Measurements from ENCODE around the gene MPPED1.

MPPED1 gene

GRCh38 chr22:43504068-43504467 is 92.3 kb downstream of the MPPED1 start:
- no peak for DNase-seq

DNA sequence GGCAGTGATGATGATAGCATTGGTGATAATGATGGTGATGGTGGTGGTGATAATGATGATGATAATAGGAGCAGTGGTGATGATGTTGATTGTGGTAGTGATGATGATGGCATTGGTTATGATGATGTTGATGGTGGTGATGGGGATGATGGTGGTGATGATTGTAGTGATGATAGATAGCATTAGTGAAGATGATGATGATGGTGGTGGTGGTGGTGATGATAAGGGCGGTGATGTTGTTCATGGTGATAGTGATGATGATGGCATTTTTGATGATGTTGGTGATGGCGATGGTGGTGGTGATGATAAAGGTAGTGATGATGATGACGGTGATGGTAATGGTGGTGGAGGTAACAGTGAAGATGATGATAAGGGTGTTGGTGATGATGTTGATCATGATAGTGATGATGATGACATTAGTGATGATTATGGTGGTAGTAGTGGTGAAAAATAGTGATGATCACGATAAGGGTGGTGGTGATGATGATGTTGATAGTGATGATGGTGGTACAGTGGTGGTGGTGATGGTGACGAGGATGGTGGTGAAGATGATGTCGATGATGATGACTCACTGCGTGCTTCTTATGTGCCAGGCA is 93.0 kb downstream of the MPPED1 start:
- no peak for DNase-seq

DNA sequence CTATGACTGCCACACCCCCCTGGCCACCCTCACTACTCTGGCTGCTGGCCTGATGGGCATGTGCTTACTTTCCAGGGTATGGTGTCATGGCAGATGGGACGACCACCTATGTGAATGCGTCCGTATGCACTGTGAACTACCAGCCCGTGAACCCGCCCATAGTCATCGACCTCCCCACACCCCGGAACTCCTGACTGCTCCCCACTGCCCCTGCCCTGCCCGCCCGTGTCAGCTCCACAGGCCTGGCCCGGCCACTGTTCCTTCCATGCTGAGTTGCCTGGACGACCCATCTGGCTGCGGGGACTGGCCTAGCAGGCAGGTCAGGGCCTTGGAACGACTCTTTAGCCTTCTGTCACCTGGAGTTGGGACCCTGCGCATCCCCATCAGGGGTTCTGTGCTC is 93.6 kb downstream of the MPPED1 start:
- no peak for DNase-seq

DNA sequence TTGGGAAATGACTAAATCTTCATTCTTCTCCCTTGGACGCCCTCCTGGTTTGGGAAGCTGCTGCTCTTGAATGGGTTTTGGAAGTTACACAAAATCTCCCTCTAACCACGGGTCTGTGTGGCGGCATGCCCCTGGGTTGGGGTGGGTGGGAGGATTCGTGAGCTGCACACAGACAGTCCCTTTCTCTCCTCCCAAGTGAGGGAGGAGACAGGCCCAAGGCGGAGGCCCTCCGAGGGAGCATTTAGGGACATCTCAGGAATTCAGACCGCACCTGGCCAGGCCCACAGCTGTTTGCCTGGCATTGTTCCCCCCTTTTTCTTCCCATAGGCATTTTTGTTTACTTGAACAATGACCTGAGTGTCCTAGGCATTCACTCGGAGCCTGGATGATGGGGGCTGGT is 94.1 kb downstream of the MPPED1 start:
- DNase-seq: no peak

GRCh38 chr22:43506487-43506886 is 94.7 kb downstream of the MPPED1 start:
- no peak for DNase-seq

- DNase-seq: no peak
Observed at GRCh38 chr22:43507235-43507634, 95.4 kb downstream of the MPPED1 start.

DNA sequence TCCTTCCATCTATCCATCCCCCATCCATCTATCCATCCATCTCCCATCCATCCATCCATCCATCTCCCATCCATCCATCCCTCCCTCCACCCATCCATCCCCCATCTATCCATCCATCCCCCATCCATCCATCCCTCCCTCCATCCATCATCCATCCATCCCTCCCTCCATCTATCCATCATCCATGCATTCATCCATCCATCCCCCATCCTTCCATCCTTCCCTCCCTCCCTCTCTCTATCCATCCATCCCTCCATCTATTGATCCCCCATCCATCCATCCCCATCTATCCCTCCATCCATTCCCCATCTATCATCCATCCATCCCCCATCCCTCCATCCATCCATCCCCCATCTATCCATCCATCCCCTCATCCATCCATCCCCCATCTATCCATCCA is 96.7 kb downstream of the MPPED1 start:
- DNase-seq: no peak

- DNase-seq: no peak
Observed at GRCh38 chr22:43509337-43509736, 97.5 kb downstream of the MPPED1 start.

DNA sequence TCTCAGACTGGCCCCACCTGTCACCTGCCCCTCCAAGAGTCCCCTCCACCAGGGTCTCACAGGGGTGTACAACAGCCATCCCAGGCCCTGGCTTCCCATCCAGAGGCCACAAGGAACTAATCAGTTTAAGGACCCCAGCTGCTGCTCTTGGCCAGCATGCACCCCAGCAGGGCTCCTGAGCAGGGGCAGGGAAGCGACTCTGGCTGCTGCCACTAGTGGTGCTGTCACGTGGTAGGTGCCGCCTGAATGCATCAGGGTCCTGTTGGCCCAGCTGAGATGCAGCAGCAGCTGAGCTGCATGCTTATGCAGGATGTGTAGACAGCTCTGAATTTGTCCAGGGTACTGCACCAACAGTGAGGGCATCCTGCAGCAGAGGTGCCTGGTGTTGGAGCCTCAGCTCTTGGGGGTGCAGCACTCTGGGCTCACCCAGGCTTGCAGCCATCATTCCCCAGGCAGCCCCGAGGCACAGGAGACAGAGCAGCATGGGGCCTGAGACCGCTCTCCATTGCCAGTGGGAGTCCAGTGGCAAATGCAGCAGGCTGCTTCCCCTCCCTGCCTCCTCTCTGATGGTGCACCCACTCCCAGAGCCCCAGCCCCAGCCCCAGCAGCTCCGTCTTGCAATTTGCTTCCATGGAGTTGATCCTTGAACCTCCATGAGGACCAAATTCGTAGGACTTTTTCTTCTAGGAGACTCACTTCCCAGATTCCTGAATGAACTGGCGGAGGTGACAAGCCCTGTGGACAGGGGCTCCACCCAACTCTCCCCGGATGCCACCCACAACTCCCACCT is 98.7 kb downstream of the MPPED1 start:
- DNase-seq: no peak

- no peak for DNase-seq
Observed at GRCh38 chr22:43511276-43511910, 99.6 kb downstream of the MPPED1 start.

DNA sequence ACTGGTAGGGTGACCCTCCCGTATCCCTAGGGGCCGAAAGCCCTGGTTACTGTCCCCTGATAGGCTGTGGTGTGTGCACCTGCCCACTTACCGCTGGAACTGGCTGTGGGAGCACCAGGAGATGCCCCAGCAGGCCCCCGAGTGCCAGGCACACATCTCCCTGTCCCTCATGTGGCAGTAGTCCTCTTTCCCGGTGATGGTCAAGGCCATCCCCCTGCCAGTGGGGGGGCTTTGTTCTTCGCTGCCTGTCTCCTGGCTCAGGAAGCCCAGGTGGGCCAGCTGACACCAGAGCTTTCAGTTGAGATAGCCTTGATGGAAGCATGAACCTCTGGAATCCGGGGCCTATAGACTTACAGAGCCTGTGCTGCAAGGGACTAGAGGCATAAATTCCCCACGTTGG is 100.5 kb downstream of the MPPED1 start:
- DNase-seq: no peak

- DNase-seq: no peak
Observed at GRCh38 chr22:43514476-43515157, 102.8 kb downstream of the MPPED1 start.

GRCh38 chr22:43515411-43515810 is 103.6 kb downstream of the MPPED1 start:
- no peak for DNase-seq

DNA sequence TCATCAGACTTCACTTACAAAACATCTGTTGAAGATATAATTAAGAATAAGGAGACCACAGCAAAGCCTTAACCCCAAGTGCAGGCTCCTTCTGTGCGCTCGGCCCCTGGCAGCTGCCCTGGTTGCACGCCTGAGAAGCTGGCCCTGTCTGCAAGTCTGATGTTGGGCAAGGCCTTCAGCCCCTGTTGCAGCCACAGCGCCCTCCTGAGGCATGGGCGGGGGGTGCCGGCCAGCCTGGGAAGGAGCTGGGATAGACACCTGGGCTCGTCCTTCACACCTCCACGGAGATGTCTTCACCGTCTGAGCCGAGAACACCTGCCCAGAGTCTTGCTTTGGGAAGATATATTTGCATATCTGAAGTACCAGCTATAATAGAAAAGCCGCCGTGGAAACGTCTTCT is 104.1 kb downstream of the MPPED1 start:
- no peak for DNase-seq

DNA sequence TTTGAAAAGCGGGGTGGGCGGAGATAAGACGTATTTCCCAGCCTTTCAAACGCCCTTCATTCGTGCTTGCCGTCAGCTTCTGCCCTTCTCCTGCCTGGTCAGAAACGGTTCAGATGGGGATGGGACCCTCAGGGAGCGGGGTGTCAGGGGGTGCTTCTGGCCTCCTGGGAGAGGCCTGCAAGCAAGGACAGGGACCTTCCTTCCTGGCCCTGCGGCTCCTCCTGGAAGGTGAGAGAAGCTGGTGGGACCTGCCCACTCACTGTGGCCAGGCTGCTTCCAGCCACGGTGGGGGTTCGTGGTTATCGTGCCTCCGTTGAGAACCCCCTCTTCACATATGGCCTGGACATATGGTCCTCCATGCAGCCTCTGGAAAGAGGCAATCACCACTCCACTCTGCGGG is 104.6 kb downstream of the MPPED1 start:
- no peak for DNase-seq

- DNase-seq: no peak
Observed at GRCh38 chr22:43516996-43517635, 105.3 kb downstream of the MPPED1 start.

- no peak for DNase-seq
Observed at GRCh38 chr22:43520632-43521039, 108.8 kb downstream of the MPPED1 start.

- DNase-seq: no peak
Observed at GRCh38 chr22:43521716-43522115, 109.9 kb downstream of the MPPED1 start.

DNA sequence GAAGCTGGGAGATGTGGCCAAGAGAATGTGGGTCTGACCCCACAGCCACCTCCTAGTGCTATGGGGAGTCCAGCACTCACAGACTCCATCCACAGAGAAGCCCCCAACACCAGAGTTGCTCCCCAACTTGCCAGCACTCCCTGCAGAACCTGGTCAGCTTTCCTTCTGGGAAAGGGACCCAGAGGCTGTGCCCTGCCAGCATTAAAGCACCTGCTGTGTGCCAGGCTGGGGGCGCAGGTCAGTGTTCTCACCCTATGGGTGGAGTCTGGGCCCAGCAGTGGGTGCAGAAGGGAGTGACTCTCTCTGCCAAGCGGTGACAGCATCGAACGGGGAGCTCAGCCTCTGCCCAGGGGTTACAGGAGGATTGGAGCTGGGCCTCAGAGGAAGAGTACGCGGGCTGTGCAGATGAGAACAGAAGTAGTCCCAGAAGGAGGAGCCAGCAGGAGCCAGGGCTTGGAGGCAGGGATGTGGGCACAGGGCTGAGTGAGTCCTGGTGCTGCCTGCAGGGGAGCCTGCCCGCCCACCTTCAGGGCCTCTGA is 114.4 kb downstream of the MPPED1 start:
- no peak for DNase-seq

GRCh38 chr22:43526946-43527345 is 115.1 kb downstream of the MPPED1 start:
- no peak for DNase-seq

GRCh38 chr22:43528601-43529360 is 117.0 kb downstream of the MPPED1 start:
- no peak for DNase-seq

DNA sequence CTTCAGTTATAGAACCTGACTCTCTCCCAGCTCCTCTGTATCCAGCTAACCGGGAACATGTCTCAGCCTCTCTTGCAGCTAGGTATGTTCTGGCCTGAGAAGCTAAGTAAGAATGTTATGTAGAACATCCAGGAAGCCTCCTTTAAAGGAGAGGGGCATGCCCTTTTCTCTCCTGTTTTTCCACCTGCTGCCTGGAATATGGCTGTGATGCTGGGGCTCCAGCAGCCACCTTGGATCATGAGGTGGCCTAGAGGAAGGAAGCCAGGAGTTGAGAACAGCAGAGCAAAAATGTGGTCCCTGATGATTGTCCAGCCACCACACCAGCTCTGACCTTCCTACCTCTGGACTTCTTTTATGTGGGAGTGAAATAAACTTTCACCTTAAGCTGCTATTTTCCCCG is 117.6 kb downstream of the MPPED1 start:
- no peak for DNase-seq

Measured in NCI-H1417 treated with DMSO at 0.1 percent for 48 hours (cell line).